Measurements from ENCODE around the gene RRP15.

DNA sequence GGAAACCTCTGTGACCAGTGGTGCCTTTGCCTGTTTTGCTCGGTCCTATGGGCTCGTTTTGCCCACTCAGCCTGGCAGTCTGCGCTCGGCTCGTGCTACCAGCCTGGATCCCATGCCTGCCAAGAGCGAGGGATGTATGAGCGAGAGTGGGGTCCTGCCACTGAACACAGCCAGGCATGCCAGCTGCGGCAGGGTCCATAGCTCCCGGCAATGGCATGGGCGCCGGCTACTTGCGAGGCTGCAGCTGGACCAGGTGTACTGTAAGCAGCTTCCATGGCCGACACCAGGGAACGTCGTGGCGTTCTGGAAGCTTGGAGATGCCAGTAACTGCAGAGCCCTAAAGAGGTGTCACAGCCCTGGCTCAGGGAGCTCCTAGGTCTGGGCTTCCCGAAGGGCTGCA lies 37.7 kb downstream of the RRP15 start:
- TF ChIP-seq, protein P1, sequence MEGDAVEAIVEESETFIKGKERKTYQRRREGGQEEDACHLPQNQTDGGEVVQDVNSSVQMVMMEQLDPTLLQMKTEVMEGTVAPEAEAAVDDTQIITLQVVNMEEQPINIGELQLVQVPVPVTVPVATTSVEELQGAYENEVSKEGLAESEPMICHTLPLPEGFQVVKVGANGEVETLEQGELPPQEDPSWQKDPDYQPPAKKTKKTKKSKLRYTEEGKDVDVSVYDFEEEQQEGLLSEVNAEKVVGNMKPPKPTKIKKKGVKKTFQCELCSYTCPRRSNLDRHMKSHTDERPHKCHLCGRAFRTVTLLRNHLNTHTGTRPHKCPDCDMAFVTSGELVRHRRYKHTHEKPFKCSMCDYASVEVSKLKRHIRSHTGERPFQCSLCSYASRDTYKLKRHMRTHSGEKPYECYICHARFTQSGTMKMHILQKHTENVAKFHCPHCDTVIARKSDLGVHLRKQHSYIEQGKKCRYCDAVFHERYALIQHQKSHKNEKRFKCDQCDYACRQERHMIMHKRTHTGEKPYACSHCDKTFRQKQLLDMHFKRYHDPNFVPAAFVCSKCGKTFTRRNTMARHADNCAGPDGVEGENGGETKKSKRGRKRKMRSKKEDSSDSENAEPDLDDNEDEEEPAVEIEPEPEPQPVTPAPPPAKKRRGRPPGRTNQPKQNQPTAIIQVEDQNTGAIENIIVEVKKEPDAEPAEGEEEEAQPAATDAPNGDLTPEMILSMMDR (conservative IDR thresholded peaks at IDR 0.05 in 1 of 2, IDR thresholded peaks at IDR 0.05 in 1 of 2; ENCODE audit: low read depth in 1 of 2, low read length in 2 of 2), result no peak
- TF ChIP-seq EZH2 (IDR thresholded peaks at IDR 0.05; ENCODE audit: low read length, missing control alignments), result no peak
